GM12878 (cell line): Measurements from ENCODE around the gene C19orf73.

Source experiments
- BMI1 ChIP-seq: fragments of 450-650 bp; IDR thresholded peaks from 2 replicates; pipeline ENCODE4 v1.6.1; 2016; ENCODE audit warnings: mild to moderate bottlenecking, moderate library complexity, borderline replicate concordance
- JUNB ChIP-seq: IDR thresholded peaks from 2 replicates; pipeline ENCODE4 v1.6.1; 2016; ENCODE audit warnings: antibody characterized with exemption, mild to moderate bottlenecking
- KAT2A ChIP-seq: conservative IDR thresholded peaks from 2 replicates; pipeline ENCODE4 v1.6.1; 2011; ENCODE audit warnings: low read depth, low read length; ENCODE audit not compliant: control insufficient read depth
- ZBTB11 ChIP-seq: fragments of 450-650 bp; formaldehyde crosslinking; IDR thresholded peaks from 2 replicates; pipeline ENCODE4 v1.5.0; 2022; ENCODE audit warnings: mild to moderate bottlenecking, missing genetic modification characterization

- no peak for TF ChIP-seq ZBTB11 (CRISPR knock-in tag)
- no peak for TF ChIP-seq JUNB
- no peak for TF ChIP-seq KAT2A
- no peak for TF ChIP-seq BMI1
These were observed 9.7 kb upstream of the C19orf73 start for GRCh38 chr19:49128545-49129237.
